Activated T-cell treated with anti-CD3 and anti-CD28 coated beads for 1 hour (primary cell): ENCODE measurements around the gene RAB27B.

Experiments
- DNase-seq: peaks from one replicate; pipeline ENCODE4 v3.0.0-alpha.2; 2020; ENCODE audit warnings: low read depth

Gene RAB27B

GRCh38 chr18:54867131-54867530 is 38.9 kb downstream of the RAB27B start:
- DNase-seq = no peak

GRCh38 chr18:54871231-54871630 is 43.0 kb downstream of the RAB27B start:
- DNase-seq = no peak

- DNase-seq = no peak
Measured at GRCh38 chr18:54872681-54873080, 44.4 kb downstream of the RAB27B start.

GRCh38 chr18:54873884-54874255 is 45.6 kb downstream of the RAB27B start:
- no peak for DNase-seq

GRCh38 chr18:54875063-54875462 is 46.8 kb downstream of the RAB27B start:
- no peak for DNase-seq

- no peak for DNase-seq
Measured at GRCh38 chr18:54877076-54877475, 48.8 kb downstream of the RAB27B start.

- DNase-seq = no peak
Measured at GRCh38 chr18:54878159-54878622, 49.9 kb downstream of the RAB27B start.

GRCh38 chr18:54878659-54879358 is 50.5 kb downstream of the RAB27B start:
- no peak for DNase-seq

GRCh38 chr18:54879691-54880090 is 51.4 kb downstream of the RAB27B start:
- no peak for DNase-seq

GRCh38 chr18:54880395-54881105 is 52.3 kb downstream of the RAB27B start:
- DNase-seq = no peak

GRCh38 chr18:54881229-54881768 is 53.0 kb downstream of the RAB27B start:
- DNase-seq = no peak

GRCh38 chr18:54882318-54882717 is 54.0 kb downstream of the RAB27B start:
- DNase-seq = no peak

GRCh38 chr18:54883816-54884604 is 55.7 kb downstream of the RAB27B start:
- DNase-seq = no peak

GRCh38 chr18:54888378-54888777 is 60.1 kb downstream of the RAB27B start:
- DNase-seq = no peak

GRCh38 chr18:54888933-54889332 is 60.7 kb downstream of the RAB27B start:
- no peak for DNase-seq

GRCh38 chr18:54899500-54899899 is 71.2 kb downstream of the RAB27B start:
- DNase-seq = no peak

- DNase-seq = no peak
Measured at GRCh38 chr18:54900290-54900689, 72.0 kb downstream of the RAB27B start.

- no peak for DNase-seq
Measured at GRCh38 chr18:54904581-54904980, 76.3 kb downstream of the RAB27B start.

GRCh38 chr18:54905629-54906028 is 77.4 kb downstream of the RAB27B start:
- DNase-seq = no peak

GRCh38 chr18:54906331-54907185 is 78.3 kb downstream of the RAB27B start:
- DNase-seq = no peak

GRCh38 chr18:54909538-54909937 is 81.3 kb downstream of the RAB27B start:
- DNase-seq = no peak
